ENCODE data around the gene TACC2. TPM values are rescaled to one million over a fixed set of nuclear protein-coding genes. Genes with fewer than 3 reads are reported as not detected.

TACC2 gene
- total and polyA plus RNA-seq, 9 of the 15 experiments (the other 6 are each of a cell fraction or from before 2014, with no cell fraction given) = under 0.01 to 0.35 (median 0.03) TPM; not detected in 6

GRCh38 chr10:122265896-122266295 lies 276.9 kb downstream of the TACC2 start:
- in situ Hi-C loops (cut with MboI) = no loop called here
- H3K36me3 ChIP-seq (ENCODE audit: control insufficient read depth, insufficient read depth, low read length) = no peaks in the 10 kb centered on the region
- 3% methylated on average over 6 of the region's 6 CpGs for WGBS (ENCODE audit: insufficient coverage, low coverage, missing lambda C conversion rate)

More at GRCh38 chr10:122265896-122266295, 276.9 kb downstream of the TACC2 start:
- Histone ChIP-seq H3K4me2 (ENCODE audit: insufficient read depth, low read length) (no peak overlapping the region), H3K79me2 (ENCODE audit: control insufficient read depth, insufficient read depth, low read length) (no peaks in the 10 kb centered on the region), H3K9me3 (replicated peaks; ENCODE audit: control insufficient read depth, insufficient read depth, low read depth, low read length) (no peaks in the 10 kb centered on the region), H3K9ac (ENCODE audit: insufficient read depth in 1 of 2, low read depth in 2 of 2, low read length in 2 of 2) (no peak overlapping the region), H4K20me1 (replicated peaks; ENCODE audit: control insufficient read depth, insufficient read depth, low read length) (no peaks in the 10 kb centered on the region), H3K27me3 (ENCODE audit: control insufficient read depth in 2 of 2, insufficient read depth in 2 of 2, low read length in 2 of 2) (peaks cover 0 to 4% of the 10 kb centered on the region in 2 experiments; a peak in 1 of 5 replicates), H3K9me1 (ENCODE audit: control insufficient read depth, insufficient read depth, low read length) (no peaks in the 10 kb centered on the region), H3K4me1 (replicated peaks in 1 of 2; ENCODE audit: control insufficient read depth in 2 of 2, insufficient read depth in 2 of 2, low read length in 2 of 2) (no peaks in the 10 kb centered on the region), H2AFZ (ENCODE audit: low read depth, low read length) (no peak overlapping the region), H3K4me3 (no peak overlapping the region), H3K27ac (ENCODE audit: extremely low read depth, low read depth, low read length) (no peak overlapping the region)
- intact Hi-C loops (cut with micrococcal nuclease) = loop anchor here (10.0 kb wide), 1 partner anchor 121 kb away; no protein-coding TSS in a partner anchor
- no peak for TF ChIP-seq ZKSCAN8 (CRISPR knock-in tag; IDR thresholded peaks at IDR 0.05)
- no peak for TF ChIP-seq DACH1 (IDR thresholded peaks at IDR 0.05; ENCODE audit: partially characterized antibody)
- no peak for TF ChIP-seq ZNF280A (IDR thresholded peaks at IDR 0.05; ENCODE audit: low read depth, partially characterized antibody)
- TF ChIP-seq HNRNPL (IDR thresholded peaks at IDR 0.05; ENCODE audit: low read depth, low read length) = no peak
- TF ChIP-seq ARHGAP35 (IDR thresholded peaks at IDR 0.05; ENCODE audit: partially characterized antibody) = no peak
- TF ChIP-seq SIRT6 (IDR thresholded peaks at IDR 0.05; ENCODE audit: low read depth, low read length) = no peak
- TF ChIP-seq ZNF174 (CRISPR knock-in tag; IDR thresholded peaks at IDR 0.05) = no peak
- TF ChIP-seq KLF16 (IDR thresholded peaks at IDR 0.05) = no peak
- no peak for TF ChIP-seq KAT7 (CRISPR knock-in tag; IDR thresholded peaks at IDR 0.05; ENCODE audit: borderline replicate concordance)
- no peak for TF ChIP-seq CREB1 (IDR thresholded peaks at IDR 0.05)
- no peak for TF ChIP-seq CREB1 (CRISPR knock-in tag; IDR thresholded peaks at IDR 0.05)
- no peak for TF ChIP-seq ZNF282 (CRISPR knock-in tag; IDR thresholded peaks at IDR 0.05)
- TF ChIP-seq ZNF124 (CRISPR knock-in tag; IDR thresholded peaks at IDR 0.05) = no peak
- no TSS peak for BruUV-seq (replicated peaks)
- ChIA-PET CTCF (ENCODE audit: low intra/inter-chr PET ratio) (no interaction called here), POLR2A (no interaction called here)
- DNase-seq (ENCODE audit: extremely low read depth in 1 of 4, low spot score in 3 of 4) = no peak
- no peak for FAIRE-seq
- ATAC-seq = no peak
